DMS79 (cell line): ENCODE measurements around the gene ZC3H12A.

Experiments used
- DNase-seq: peaks from one replicate; lab custom pipeline; 2025; lab: John Stamatoyannopoulos, UW

The ZC3H12A gene

DNA sequence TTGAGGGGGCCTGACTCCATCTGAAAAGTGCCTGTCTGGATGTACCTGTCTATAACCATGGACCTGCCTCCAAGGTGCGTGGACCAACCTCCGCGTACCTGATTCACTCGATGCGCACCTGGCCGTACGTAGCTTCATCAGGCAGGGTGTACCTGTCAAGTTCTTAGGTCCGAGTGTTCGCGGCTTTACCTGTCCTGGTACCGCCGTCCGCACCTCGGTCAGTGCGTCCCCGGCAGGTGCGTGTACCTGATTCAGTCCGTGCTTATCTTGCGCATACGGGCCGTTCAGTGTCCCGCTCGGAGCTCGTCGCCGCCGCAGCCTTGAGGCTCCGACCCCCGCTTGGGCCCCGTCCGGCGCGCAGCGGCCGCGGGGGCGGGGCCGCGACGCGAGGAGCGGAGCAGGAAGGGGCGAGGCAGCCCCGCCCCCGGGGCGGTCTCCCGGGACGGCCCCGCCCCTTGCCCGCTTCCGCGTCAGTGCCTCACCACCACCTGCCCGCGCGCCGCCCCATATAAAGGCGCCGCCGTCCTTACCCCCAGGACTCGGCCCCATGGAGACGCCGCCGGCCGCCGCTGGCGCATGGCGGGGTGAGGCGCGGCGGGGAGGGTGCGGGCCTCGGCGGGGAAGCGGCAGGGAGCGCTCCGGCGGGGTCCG is at the start of gene ZC3H12A:
Gene ZC3H12A, plus strand, starts transcription at position 535 of the 651 bp plus-strand sequence. CDS start 917 bp downstream, outside the sequence.
- DNase-seq, result peak; percentile 72

DNA sequence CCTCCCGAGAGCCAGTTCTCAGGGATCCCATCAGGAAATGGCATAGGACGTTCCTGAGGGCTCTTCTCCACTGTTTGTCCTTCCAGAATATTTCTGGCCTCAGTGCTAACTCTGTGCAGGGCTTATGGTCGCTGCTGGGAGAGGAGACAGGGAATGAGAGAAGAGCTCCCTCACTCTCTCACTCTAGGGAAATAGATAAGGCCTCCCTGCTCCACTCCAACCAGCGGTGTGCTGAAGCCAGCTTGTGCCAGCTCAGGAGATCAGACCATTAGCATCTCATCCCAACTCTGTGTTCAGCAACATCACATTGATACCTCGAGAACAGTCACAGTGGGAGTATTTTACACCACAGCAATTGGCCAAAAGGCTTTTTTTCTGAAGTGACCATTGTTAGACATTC is 49.2 kb upstream of the ZC3H12A start:
- DNase-seq, result no peak

DNA sequence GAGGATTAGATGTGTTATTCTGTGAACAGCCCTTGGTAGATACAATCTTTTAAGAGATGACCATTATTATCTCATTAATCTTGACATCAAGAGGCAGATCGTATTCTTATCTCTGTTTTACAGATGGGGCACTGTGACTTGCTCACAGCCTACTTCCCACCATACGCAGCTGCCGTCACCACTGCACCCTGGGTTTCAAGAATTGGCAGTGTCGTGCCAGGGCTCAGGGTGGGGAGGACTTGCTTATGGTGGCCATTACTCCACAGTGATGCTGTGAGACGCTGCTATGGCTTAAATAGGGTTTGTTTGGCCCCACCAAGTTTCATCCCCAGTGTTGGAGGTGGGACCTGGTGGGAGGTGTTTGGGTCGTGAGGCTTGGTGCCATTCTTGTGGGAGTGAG is 45.4 kb upstream of the ZC3H12A start:
- DNase-seq, result no peak

DNA sequence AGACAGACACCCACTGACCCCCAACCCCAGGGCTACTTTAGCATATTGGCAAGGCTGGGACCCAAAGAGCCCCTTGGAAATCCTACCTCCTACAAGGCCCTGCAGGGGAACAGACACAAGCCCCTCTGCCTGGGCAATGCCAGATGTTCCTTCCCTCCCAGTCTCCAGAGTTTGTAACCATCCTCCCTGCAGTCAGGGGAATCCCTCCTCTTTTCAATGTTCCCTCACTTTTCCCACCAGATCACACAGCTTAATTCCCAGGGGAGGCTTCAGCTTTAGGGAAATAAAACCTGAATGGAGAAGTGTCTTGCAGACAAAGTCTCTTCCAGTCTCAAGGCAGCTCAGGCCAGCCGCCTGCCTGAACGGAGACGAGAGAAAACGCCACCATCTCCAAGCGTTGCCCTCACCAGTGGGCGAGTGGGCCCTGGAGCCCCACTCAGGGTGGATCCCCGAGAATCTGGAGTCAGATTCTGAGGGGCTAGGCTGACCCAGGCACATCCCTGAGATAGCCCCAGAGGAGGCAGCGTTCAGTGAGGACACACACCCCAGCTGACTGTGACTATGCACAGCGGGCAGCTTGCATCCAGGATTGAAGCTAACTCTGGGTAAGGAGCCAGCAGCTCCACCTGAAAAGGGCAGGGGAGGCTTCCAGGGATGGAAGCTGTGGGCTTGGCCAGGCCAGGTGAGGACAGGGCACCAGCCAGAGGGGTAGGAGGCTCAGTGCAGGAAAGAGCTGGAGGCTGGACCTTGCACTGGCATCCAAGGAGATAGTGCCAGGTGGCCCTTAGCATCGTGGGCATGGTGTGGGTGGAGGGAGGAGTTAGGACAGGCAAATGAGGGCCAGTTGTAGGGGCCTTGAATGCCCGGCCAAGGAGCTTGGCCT is 44.0 kb upstream of the ZC3H12A start:
- no peak for DNase-seq

DNA sequence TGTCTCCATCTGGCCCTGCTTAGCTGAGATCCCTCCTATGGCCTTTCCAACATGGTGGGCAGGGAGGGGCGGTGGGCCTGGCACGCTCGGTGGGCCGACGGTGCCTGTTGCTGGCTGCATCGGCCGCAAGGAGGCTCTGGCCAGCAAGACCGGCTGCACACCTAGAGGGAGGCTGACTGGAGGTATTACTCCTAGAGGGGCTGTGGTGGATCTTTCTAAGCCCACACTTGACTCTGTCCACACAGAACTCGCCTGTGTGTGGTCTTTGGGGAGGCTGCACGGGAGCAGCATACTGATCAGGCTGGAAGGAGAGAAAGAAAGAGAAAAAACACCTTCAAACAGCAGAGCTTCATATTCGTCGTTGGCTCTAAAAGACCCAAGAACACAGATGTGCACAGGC is 41.7 kb upstream of the ZC3H12A start:
- no peak for DNase-seq

DNA sequence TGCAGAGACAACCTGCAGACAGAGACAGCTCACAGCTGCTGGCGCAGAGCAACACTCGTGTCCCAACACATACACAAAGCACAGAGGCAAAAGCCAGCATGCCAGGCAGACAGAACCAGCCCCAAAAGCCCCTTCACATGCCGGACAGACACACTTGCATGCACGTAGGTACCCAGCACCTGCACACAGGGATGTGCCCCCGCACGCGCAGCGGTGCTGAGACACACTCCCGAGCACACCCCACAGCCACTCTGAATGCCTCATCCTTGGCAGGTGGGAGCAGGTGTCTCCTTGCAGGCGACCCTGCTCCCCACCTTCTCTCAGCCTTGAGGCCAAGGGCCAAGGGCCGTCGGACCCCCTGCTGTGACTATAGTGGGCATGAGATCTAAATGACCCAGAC is 41.2 kb upstream of the ZC3H12A start:
- DNase-seq, result no peak

DNA sequence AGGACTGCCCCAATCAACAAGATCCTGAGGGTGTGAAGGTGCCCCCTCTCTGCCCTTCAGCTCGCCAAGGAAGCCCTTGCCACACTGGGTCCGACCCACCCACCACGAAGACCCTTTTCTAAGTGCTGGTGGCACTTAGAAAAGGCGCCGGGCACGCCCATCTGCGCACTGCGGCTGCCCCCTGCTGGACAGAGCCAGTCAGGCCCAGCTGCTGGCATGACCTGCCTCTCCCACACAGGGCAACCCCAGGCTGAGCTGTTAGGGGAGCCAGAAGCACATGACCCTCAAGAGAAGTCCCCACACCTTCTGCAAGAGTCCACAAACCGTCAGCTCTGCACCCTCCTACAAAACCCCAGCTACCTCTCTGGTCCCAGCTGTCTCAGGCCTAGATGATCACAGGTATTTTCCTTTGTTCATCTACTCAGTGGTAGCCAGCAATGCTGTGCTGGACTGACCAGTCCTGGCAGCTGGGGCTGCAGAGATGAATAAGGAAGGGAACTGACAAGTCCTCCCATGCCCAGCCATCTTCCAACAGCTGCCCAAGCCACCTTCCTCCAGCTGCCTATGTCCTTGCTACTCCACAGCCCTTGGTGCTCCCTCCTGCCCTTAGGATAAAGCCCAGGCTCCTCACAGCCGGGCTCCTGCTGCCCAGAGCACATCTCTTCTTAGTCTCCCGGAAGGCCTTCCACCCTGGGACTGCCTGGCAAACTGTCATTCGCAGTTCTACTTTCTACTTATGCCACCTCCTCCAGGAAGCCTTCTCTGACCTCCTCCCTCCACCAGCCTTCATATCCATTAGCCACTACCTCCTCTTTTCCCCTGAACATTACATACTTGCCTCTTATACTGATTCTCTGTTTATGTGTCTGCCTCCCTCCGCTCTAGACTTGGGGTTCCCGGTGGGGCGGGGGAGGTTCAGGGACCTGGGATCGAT is 39.8 kb upstream of the ZC3H12A start:
- DNase-seq, result peak; percentile 42

DNA sequence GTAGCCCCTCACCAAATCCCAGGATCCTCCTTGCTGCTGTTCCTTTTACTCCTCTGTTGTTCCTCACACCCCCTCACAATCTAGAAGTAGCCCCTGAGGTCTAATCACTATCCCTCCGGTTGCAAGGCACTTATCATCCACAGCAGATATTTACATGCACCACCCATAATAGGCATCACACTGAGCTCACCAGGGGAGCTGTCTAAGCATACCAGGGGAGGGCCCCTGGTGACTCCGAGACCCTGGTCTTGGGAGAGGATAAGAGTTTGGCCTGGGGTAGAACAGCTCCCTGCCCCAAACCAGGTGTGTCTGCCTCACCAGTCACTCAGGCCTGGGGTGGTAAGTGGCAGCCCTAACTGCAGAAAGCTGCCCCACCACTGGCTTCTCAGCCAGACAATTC is 37.3 kb upstream of the ZC3H12A start:
- DNase-seq, result no peak

DNA sequence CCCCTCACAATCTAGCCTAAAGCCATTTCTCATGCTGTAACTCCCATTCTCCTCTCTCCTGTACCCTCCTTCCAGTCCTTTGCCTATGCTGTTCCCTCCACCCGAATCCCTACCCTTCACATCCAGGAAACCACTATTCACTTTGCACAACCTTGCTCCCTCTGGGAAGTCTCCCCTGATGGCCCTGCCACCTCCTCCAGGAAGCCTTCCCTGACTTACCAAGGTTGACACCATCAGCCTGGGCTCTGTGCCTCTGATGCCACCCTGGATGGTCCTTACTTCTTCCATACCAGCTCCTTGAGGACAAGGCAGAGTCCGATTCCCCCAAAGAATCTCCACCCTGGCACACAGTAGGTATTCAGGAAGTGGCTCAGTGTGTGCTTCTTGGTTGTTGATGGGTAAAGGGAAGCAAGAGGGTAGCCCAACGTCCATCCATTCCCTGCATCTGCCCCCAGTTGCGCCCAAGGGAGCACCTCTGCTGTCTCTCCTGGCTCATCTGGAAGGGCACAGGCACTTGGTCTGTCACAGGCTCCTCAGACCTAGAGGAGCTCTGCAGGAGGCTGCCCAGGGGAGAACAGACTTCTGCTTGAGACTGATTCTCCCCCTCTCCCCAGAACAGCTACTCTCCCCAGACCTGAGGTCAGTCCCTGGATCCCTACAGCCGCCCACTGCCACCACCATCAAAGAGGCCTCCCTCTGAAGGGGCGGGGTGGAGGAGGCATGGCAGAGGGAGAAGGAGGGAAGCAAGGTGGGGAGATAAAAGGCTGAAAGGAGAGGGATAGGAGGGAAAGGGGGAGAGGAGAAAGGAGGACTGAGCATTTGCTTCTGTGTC is 36.1 kb upstream of the ZC3H12A start:
- no peak for DNase-seq

DNA sequence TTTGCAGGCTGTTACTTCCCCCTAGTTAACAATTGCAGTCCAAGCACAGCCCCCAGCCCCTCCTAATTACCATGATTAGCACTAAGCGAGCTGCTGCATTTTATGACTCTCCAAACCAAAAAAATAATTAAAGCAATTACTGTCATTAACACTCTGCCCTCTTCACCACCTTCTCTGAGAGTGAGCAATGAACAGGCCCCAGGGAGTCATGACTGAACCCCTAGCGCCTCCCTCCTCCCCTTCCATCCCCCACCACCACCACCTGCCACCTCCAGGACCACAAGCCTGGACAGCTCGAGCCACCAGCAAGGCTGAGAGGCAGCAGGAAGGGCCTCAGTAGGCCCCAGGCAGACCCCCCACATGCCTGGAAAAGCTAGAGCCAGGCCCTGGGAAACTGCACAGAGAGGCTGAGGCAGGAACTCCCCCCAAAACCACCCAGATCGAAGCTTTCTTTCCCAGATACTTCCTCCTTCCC is 35.5 kb upstream of the ZC3H12A start:
- DNase-seq, result no peak

DNA sequence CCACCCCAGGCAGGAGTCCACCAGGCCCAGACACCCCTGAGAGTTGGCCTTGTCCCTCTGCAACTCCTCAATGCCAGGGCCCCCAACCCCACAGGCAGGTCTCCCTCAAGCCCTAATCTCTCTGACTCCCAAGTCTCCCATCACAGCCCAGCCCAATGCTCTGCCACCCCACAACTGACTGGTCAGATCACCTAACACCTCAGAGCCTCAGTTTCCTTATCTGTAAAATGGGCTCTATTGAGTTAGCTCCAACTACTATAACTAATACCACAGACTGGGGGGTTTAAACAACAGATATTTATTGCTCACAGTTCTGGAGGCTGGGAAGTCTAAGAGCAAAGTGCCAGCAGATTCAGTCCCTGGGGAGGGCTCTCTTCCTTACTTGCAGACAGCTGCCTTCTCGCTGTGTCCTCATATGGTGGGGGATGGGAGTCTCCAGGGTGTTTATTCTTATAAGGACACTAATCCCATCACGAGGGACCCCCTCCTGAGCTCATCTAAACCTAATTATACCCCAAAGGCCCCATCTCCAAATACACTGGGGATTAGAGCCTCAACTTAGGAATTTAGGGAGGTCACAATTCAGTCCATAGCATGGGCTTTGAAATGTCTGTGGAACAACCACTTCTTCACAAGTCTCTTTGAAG is 34.9 kb upstream of the ZC3H12A start:
- DNase-seq, result no peak

DNA sequence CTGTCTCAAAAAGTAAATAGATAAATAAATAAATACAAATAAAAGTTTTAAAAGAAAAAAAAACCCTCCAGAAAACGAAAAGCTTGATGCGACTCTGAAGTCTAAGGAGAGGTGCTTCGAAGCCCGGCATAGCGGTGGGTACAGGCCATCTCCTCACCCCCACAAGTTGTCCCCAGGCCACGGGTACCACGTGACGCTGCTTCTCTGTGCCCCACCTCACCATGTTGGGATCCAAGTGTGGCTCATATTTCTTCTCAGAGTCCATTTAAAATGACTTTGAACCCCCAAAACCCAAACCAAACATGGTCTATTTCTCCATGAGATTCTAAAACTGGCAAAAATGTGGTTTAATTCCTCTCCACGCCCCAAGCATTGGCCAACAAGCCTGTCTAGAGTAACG is 32.9 kb upstream of the ZC3H12A start:
- DNase-seq, result no peak

DNA sequence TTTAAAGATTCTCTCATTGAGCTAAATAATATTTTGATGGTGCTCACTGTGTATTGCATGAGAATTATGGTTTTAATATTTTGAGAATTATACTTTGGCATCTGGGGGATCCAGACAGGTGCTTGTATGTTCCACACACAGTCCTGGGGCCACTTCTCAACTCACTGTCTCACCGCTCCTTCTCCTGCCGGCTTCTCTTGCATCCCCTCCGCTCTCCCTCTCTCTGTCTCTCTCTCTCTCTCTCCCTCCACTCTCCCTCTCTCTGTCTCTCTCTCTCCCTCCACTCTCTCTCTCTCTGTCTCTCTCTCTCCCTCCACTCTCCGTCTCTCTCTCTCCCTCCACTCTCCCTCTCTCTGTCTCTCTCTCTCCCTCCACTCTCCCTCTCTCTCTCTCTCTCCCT is 32.2 kb upstream of the ZC3H12A start:
- no peak for DNase-seq

DNA sequence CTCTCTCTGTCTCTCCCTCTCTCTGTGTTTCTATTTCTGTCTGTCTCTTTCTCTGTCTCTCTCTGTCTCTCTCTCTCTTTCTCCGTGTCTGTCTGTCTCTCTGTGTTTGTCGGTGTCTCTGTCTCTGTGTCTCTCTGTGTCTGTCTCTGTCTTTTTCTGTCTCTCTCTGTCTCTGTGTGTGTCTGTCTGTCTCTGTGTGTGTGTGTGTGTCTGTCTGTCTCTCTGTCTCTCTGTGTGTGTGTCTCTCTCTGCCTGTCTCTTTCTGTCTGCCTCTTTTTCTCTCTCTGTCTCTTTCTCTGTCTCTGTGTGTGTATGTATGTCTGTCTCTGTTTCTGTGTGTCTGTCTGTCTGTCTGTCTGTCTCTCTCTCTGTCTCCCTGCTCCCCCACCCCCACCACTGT is 31.7 kb upstream of the ZC3H12A start:
- no peak for DNase-seq

DNA sequence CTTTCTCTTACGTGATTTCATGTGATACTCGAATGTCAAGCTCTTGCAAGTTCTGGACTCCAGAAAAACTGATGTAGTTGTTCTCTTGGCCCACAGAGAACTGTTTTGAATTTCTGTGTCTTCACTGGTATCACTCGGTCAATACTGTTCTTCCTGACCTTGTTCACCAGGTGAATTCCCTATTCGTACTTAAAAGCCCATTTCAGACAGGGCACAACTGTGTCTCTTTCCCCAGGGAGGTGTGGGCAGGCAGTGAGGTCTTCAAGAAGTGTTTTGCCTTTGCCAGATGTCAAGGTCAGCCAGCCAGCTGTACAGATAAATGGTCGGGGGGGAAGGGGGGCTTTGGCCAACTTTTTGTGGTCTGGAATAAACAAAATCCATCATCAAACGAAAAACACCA is 27.5 kb upstream of the ZC3H12A start:
- no peak for DNase-seq

DNA sequence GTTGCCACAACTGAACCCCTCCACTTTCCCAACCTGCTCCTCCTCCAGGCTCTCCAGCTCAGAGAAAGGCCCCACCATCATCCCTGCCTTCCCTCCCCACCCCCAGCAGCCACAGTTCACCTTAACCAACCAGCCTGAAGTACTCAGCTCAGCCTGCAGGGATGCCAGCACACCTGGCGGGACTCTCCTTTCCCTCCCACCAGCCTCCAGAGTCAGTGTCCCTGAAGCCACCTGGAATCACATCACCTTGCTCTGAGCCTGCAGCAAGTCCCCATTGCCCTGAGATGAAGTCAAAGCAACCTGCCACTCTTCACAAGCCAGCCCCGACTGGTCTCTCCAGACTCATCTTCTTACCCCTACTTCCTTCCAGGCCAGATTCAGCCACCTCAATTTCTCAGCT is 26.2 kb upstream of the ZC3H12A start:
- DNase-seq, result no peak

DNA sequence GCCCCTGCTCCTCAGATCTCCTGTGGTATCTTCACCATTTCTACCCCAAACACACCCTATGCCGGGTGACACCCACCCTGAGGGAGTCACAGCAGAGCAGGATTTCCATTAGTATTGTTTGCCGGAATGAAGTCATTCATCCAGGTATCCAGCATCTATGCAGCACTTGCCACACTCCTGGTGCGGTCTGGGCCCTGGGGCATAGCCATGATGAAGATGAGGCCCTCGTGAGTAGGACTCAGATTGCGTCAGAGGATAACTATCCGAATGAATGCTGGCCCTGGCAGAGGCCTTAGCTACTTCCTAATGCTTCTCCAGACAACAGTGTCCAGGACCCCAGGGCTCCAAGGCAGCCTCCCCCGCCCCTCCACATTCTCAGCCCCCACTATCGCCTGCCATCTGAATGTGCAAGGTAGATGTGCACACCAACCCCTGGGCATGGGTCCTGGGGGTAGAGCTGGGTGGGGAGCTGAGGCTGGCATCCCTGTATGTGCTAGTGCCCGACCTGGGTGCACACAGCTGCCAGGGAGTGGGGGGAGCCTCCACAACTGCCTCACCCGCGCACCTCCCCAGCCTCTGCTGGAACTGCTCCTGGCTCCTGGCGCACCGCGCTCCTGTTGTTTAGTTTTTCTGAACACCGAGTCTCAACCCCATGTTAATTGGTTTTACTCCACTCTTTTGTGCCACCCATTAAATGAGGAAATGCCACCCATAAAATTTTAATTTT is 25.5 kb upstream of the ZC3H12A start:
- DNase-seq, result no peak

DNA sequence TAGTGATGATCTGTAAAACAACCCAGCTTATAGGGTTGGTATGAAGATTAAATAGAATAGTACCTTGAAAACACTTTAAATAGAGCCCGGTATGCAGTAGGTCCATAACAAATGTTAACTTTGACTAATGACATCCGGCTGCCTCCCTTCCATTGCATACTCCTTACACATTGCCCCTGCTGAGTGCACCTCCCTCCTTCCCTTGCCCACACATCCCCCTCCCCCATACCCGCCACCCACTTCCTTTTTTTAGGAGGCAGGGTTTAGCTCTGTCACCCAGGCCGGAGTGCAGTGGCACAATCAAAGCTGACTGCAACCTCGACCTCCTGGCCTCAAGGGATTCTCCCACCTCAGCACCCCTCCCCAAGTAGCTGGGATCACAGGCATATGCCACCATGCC is 24.4 kb upstream of the ZC3H12A start:
- DNase-seq, result no peak

DNA sequence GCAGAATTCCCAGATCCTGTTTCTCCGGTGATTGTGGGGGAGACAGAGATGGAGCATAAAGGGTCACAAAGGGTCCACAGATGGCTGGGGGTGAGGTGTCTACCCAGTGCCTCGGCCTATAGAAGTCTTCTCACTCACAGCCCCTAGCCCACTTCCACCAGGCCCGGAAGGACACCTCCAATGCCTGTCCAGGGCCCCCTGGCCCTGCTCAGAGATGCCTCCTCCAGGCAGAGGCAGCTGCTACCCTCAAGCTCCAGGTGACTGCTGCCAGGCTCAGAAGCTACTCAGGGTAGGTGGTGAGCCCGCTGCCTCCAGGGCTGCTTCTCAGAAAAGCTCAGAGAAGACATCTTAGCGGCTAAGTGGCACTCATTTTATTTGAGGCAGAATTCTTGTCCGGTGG is 22.0 kb upstream of the ZC3H12A start:
- DNase-seq, result no peak

DNA sequence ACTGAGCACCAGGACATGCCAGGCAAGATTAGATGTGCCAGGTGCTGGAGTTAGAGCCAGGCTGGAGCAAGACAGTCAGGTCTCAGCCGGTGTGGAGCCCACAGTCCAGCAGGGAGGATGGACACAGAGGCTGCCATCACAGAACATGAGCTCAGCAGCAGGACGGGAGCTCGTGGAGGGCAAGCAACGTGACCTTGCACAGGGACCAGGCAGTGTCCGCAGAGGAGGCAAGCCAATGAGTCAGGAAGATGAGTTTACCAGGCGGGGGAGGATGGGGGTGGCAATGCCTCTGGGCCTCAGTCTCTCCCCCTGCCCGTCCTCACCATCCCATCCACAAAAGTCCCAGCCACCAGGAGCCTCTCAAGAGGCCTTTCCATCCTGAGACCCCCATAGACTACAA is 20.7 kb upstream of the ZC3H12A start:
- DNase-seq, result no peak
